Kidney epithelial cell (primary cell): ENCODE data around the gene KRTAP10-10. TPM values are rescaled to one million over a fixed set of nuclear protein-coding genes. Genes with fewer than 3 reads are reported as not detected.

ENCODE experiments used
- DNase-seq: peaks from one replicate; pipeline ENCODE4 v3.0.0-alpha.2; 2010; ENCODE audit warnings: low read depth
- H3K27me3 ChIP-seq: 2 replicates; pipeline ENCODE4 v1.6.0; 2011; ENCODE audit warnings: low read length; ENCODE audit not compliant: control insufficient read depth, insufficient read depth
- H3K36me3 ChIP-seq: 2 replicates; pipeline ENCODE4 v1.5.1; 2011; ENCODE audit warnings: low read length; ENCODE audit not compliant: control insufficient read depth, insufficient read depth
- H3K4me3 ChIP-seq: 2 replicates; pipeline ENCODE4 v1.5.1; 2011; ENCODE audit warnings: low read depth, mild to moderate bottlenecking, control low read depth, low read length
- total RNA-seq: library from RNA; depleted of rRNA; stranded (reverse); fragments of >200 nt; gene quantifications from 2 replicates; pipeline ENCODE4 v1.2.3, GENCODE V29; 2015
- TF ChIP-seq, protein P1 (sequence below): IDR thresholded peaks from 2 replicates; pipeline ENCODE4 v1.5.1; 2011; ENCODE audit warnings: mild to moderate bottlenecking, moderate library complexity, low read length, control low read depth, inconsistent platforms; ENCODE audit not compliant: insufficient read depth, poor library complexity, severe bottlenecking

KRTAP10-10 gene
- total RNA-seq, 1 donor from 2014 or later, result not detected

DNA sequence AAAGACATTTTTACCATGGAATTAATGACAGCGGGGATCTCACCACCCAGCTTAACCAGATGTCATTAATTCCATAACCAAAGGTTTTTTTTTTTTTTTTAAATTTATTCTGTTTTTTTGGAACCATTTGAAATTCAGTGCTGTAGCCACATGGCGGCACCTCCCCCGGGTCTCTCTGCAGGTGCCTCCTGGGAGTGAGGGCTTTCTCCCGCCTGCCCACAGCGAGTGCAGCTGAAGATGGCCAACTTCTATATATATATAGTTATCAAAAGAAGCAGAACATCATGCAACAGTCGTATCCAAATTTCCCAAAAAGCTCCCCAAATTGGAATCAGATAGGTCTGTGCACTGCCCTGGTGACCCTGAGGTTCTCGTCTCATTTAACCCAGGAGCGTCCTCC, 21.7 kb upstream of the KRTAP10-10 start:
- H3K27me3 ChIP-seq, result peaks cover 6% of the 10 kb centered on the region

DNA sequence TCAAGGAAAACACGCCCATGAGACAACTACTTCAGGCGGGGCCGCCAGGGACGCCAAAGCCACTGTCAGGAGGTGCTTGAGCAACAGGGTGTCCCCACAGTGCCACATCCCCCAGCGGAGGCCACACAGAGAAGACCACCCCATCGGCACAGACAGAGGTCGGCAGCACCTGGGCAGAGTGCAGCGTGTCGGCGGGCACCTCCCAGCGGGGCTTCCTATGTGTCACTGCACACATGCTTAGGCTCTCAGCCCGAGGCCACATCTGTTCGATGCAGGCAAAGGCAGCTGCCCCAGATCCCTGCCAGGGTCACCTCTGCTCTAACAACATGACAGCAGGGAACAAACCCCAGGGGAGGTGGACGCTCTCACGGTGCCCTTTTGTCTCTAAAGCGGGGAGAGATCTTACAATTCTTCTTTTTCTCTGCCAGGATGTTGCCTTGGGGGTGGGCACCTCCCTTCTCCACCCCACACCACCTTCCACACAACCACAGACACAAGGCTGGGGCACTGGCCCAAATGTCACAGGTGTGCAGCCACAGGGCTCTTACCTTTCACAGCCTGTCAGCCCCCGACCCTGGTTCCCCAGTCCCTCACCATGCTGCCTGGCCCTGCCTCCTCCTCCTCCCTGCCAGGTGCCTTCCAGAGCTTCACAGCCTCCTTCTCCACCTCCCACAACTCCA, 21.1 kb upstream of the KRTAP10-10 start:
- TF ChIP-seq, protein P1, sequence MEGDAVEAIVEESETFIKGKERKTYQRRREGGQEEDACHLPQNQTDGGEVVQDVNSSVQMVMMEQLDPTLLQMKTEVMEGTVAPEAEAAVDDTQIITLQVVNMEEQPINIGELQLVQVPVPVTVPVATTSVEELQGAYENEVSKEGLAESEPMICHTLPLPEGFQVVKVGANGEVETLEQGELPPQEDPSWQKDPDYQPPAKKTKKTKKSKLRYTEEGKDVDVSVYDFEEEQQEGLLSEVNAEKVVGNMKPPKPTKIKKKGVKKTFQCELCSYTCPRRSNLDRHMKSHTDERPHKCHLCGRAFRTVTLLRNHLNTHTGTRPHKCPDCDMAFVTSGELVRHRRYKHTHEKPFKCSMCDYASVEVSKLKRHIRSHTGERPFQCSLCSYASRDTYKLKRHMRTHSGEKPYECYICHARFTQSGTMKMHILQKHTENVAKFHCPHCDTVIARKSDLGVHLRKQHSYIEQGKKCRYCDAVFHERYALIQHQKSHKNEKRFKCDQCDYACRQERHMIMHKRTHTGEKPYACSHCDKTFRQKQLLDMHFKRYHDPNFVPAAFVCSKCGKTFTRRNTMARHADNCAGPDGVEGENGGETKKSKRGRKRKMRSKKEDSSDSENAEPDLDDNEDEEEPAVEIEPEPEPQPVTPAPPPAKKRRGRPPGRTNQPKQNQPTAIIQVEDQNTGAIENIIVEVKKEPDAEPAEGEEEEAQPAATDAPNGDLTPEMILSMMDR, result no peak
- no peak for DNase-seq
- H3K36me3 ChIP-seq, result no peaks in the 10 kb centered on the region
- H3K27me3 ChIP-seq, result peaks cover 6% of the 10 kb centered on the region
- H3K4me3 ChIP-seq, result no peak overlapping the region

More for the DNA sequence above, 21.7 kb upstream of the KRTAP10-10 start:
- TF ChIP-seq, protein P1, result no peak
- Histone ChIP-seq H3K4me3 (no peak overlapping the region), H3K36me3 (no peaks in the 10 kb centered on the region)
- DNase-seq, result no peak

DNA sequence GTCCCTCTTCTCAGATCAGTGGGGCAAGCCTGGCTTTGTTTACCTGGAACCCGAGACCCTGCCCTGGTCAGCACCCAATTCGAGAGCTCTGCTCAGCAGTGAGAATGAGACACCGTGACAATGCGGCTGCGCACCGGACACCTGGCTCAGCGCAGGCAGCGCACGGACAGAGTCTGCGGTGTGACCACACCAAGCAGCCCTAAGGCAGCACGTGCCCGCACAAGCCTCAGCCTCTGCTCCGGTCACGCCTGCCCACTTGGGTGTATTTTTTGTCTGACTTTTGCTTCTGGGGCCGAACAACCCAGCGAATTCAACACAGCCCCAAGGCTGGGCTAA, 20.6 kb upstream of the KRTAP10-10 start:
- TF ChIP-seq, protein P1, result no peak
- peaks cover 6% of the 10 kb centered on the region for H3K27me3 ChIP-seq
- H3K36me3 ChIP-seq, result no peaks in the 10 kb centered on the region
- DNase-seq, result no peak
- no peak overlapping the region for H3K4me3 ChIP-seq

DNA sequence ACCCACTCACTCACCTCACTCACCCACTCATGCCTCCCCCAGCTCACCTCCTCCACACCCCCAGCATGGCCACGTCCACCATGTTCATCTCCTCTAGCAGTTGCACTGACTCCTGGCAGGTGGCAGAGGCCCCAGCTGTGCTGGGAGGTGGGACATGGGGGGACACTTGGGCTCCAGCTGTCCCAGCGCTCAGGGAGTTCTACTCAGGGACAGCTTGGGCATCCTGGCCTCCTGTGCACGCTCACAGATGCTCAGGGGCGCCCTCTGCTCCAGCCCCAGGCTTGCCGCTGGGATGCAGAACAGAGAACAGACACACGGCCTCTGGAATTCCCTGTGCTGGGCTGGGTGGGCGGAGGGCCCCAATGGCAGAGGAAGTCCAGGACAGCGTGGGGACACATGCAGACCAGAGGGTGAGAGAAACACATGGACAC, 20.1 kb upstream of the KRTAP10-10 start:
- Histone ChIP-seq H3K4me3 (no peak overlapping the region), H3K36me3 (no peaks in the 10 kb centered on the region), H3K27me3 (peaks cover 6% of the 10 kb centered on the region)
- no peak for DNase-seq
- TF ChIP-seq, protein P1, result no peak

DNA sequence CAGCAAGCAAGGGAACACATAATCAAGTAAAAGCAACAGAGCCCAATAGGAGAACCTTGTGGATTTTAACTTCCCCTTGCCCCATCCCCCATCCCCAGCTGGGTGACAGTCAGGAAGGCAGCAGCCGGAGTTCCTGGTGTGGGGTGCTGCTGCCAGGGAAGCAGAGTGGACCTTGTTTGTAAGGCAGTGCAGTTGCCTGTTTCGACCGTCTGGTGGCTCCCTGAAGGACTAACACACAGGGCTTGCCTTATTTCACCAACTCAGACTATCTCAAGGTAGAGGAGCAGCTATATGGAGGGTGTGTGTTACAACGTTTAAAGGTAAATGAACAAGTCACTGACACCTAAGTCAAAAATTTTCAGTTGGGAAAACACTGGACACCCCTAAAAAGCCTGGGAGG, 18.7 kb upstream of the KRTAP10-10 start:
- no peak for DNase-seq
- Histone ChIP-seq H3K36me3 (no peaks in the 10 kb centered on the region), H3K4me3 (no peak overlapping the region), H3K27me3 (peaks cover 6% of the 10 kb centered on the region)
- TF ChIP-seq, protein P1, result no peak

DNA sequence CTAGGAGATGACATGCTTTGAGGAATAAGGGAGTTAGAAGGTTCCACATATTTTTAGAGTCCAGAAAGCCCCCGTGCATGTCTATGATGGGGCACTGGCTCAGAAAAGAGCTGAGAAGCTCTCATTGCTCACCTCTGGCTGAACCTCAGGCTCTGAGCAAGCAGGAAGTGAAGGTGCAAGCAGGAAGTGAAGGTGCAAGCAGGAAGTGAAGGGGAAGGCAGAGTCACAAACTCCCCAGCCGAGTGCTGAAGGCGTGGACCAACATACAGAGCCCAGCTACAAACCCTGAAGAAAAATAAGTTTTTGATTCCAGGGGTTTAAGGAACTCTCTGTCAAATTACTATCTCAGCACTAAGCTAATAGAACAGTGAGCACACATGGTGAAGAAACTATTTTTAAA, 18.2 kb upstream of the KRTAP10-10 start:
- TF ChIP-seq, protein P1, result no peak
- Histone ChIP-seq H3K27me3 (peaks cover 6% of the 10 kb centered on the region), H3K4me3 (no peak overlapping the region), H3K36me3 (no peaks in the 10 kb centered on the region)
- no peak for DNase-seq
